ENCODE data around the gene FASTKD3.
"Not testable (repeated sequence)": the region's sequence is repeated elsewhere in the genome, so short reads cannot be mapped to it uniquely, and the experiment has no call there.

Gene FASTKD3

GRCh38 chr5:7868773-7869473 is at the start of gene FASTKD3, which contains the start of gene MTRR:
Gene FASTKD3, minus strand, starts transcription at chr5:7869031. Its CDS starts 948 bp downstream, at chr5:7868083.
Gene MTRR, plus strand, starts transcription at chr5:7869148. Its CDS starts 1,647 bp downstream, at chr5:7870795.
- DNase-seq (ENCODE audit: low spot score): peak; percentile 97

GRCh38 chr5:7917130-7918123 is 48.6 kb upstream of the FASTKD3 start:
- DNase-seq (ENCODE audit: low spot score): no peak

- no peak for DNase-seq (ENCODE audit: low spot score)
Observed at GRCh38 chr5:7916171-7916804, 47.5 kb upstream of the FASTKD3 start.

- DNase-seq (ENCODE audit: low spot score): not testable (repeated sequence)
Observed at GRCh38 chr5:7911429-7911771, 42.6 kb upstream of the FASTKD3 start.

- DNase-seq (ENCODE audit: low spot score): no peak
Observed at GRCh38 chr5:7910738-7911428, 42.1 kb upstream of the FASTKD3 start.

GRCh38 chr5:7908317-7908716 is 39.5 kb upstream of the FASTKD3 start:
- no peak for DNase-seq (ENCODE audit: low spot score)

GRCh38 chr5:7907612-7908011 is 38.8 kb upstream of the FASTKD3 start:
- DNase-seq (ENCODE audit: low spot score): no peak

GRCh38 chr5:7904170-7904569 is 35.3 kb upstream of the FASTKD3 start:
- DNase-seq (ENCODE audit: low spot score): peak; percentile 13

GRCh38 chr5:7902666-7903625 is 34.1 kb upstream of the FASTKD3 start:
- DNase-seq (ENCODE audit: low spot score): no peak

- no peak for DNase-seq (ENCODE audit: low spot score)
Observed at GRCh38 chr5:7902201-7902600, 33.4 kb upstream of the FASTKD3 start.

- DNase-seq (ENCODE audit: low spot score): peak; percentile 13
Observed at GRCh38 chr5:7897014-7897600, 28.3 kb upstream of the FASTKD3 start.

- DNase-seq (ENCODE audit: low spot score): no peak
Observed at GRCh38 chr5:7894860-7895259, 26.0 kb upstream of the FASTKD3 start.

GRCh38 chr5:7894439-7894838 is 25.6 kb upstream of the FASTKD3 start:
- DNase-seq (ENCODE audit: low spot score): no peak

GRCh38 chr5:7888901-7889300 is 20.1 kb upstream of the FASTKD3 start:
- no peak for DNase-seq (ENCODE audit: low spot score)

GRCh38 chr5:7886849-7887475 is 18.1 kb upstream of the FASTKD3 start:
- DNase-seq (ENCODE audit: low spot score): peak; percentile 20

- no peak for DNase-seq (ENCODE audit: low spot score)
Observed at GRCh38 chr5:7884491-7885267, 15.8 kb upstream of the FASTKD3 start.

- no peak for DNase-seq (ENCODE audit: low spot score)
Observed at GRCh38 chr5:7882926-7883325, 14.1 kb upstream of the FASTKD3 start.

GRCh38 chr5:7881816-7882215 is 13.0 kb upstream of the FASTKD3 start:
- no peak for DNase-seq (ENCODE audit: low spot score)

GRCh38 chr5:7881091-7881490 is 12.3 kb upstream of the FASTKD3 start:
- DNase-seq (ENCODE audit: low spot score): no peak
